ENCODE results near the gene ELMO3. TPM values are rescaled to one million over a fixed set of nuclear protein-coding genes. Genes with fewer than 3 reads are reported as not detected.

The ELMO3 gene
- total RNA-seq, 1 donor from 2014 or later: 1.7 TPM

DNA sequence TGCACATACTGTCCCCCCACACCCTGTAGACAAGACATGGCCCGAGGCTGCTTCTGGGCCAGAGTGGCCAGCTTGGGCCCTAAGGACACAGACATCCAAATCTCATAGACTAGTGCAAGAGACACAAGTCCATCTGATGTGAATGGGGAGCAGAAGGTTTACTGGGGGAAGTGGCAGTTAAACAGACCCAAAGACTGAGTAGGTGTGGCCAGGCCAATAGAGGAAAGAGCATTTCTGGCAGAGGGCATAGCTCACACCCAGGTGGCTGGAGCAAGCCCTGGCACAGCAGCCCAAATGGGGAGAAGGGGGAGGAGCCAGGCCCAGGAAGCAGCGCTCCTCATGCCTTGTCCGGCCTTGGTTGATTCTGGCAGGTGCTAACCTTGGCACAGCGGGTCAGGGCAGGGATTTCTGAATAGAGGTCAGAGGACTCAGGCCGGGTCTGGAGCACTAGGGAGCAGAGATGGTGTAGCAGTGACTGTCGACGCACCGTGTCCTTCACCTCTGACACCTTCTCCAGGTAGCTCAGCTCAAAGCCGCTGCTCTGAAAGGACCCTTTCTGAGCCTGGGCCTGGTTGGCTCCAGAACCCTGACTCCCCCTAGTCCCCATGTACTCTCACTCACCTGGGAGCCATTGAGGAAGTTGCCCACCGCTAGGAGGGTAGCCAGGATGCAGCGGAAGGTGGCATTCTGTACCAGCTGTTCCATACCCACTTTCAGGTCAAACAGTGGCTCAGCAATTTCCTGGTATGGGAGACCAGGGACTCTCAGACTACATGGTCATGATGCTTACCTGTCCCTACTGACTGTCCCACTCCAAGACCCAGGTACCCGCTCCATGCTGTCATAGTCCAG, 32.1 kb downstream of the ELMO3 start:
- H3K27me3 Mint-ChIP-seq (ENCODE audit: unreplicated experiment): no peaks in the 10 kb centered on the region
- H3K4me3 Mint-ChIP-seq (ENCODE audit: unreplicated experiment): no peak overlapping the region
- H3K27ac Mint-ChIP-seq (ENCODE audit: unreplicated experiment): no peak overlapping the region
- no peak for DNase-seq (ENCODE audit: extremely low spot score, unreplicated experiment)
- TF ChIP-seq, protein P1, sequence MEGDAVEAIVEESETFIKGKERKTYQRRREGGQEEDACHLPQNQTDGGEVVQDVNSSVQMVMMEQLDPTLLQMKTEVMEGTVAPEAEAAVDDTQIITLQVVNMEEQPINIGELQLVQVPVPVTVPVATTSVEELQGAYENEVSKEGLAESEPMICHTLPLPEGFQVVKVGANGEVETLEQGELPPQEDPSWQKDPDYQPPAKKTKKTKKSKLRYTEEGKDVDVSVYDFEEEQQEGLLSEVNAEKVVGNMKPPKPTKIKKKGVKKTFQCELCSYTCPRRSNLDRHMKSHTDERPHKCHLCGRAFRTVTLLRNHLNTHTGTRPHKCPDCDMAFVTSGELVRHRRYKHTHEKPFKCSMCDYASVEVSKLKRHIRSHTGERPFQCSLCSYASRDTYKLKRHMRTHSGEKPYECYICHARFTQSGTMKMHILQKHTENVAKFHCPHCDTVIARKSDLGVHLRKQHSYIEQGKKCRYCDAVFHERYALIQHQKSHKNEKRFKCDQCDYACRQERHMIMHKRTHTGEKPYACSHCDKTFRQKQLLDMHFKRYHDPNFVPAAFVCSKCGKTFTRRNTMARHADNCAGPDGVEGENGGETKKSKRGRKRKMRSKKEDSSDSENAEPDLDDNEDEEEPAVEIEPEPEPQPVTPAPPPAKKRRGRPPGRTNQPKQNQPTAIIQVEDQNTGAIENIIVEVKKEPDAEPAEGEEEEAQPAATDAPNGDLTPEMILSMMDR (IDR thresholded peaks at IDR 0.05): no peak
- peaks cover 26% of the 10 kb centered on the region for H3K4me1 Mint-ChIP-seq (ENCODE audit: unreplicated experiment)
- peaks cover 26% of the 10 kb centered on the region for H3K36me3 Mint-ChIP-seq (ENCODE audit: unreplicated experiment)
- H3K9me3 Mint-ChIP-seq (ENCODE audit: unreplicated experiment): no peaks in the 10 kb centered on the region

DNA sequence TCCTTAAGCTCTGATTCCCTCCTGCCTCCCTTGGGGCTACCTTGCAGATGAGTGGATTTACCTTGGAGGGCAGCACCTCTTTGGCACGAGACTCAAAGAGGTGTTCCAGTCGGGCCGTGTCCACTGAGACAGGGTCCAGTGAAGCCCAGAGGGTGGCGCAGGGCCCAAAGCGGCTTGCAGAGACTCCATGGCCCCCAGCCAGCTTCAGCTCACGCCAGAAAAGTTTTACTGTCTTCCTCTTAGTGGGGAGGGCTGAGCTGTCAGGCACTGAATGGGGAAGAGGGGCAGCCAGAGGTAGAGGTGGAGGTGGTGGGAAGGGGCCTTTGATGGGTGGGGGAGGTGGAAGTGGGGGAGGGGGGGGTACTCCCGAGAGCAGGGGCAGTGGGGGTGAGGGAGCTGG, 34.7 kb downstream of the ELMO3 start:
- peaks cover 4% of the 10 kb centered on the region for H3K4me1 Mint-ChIP-seq (ENCODE audit: unreplicated experiment)
- H3K27me3 Mint-ChIP-seq (ENCODE audit: unreplicated experiment): no peaks in the 10 kb centered on the region
- H3K4me3 Mint-ChIP-seq (ENCODE audit: unreplicated experiment): no peak overlapping the region
- TF ChIP-seq, protein P1 (IDR thresholded peaks at IDR 0.05): no peak
- no peaks in the 10 kb centered on the region for H3K9me3 Mint-ChIP-seq (ENCODE audit: unreplicated experiment)
- no peak for DNase-seq (ENCODE audit: extremely low spot score, unreplicated experiment)
- H3K27ac Mint-ChIP-seq (ENCODE audit: unreplicated experiment): no peak overlapping the region
- H3K36me3 Mint-ChIP-seq (ENCODE audit: unreplicated experiment): peaks cover 41% of the 10 kb centered on the region

DNA sequence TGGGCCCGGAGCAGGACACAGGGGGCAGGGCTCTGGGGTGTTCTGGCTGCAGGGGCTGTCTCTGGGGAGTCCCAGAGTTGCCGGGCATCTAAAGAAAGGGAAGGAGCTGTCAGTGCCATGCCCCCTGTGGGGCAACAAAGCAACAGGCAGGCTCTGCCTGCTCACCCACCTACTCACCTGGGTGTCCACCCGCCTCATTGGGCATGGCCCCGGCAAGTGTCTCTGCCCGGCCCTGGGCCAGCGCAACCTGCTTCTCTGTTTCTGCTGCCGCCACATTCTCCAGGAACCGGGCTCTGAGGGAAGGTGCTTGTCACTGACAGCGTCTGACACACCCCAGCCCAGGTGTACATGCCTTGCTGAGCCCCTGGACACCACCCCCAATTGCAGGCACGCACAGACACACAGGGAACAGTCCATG, 35.3 kb downstream of the ELMO3 start:
- DNase-seq (ENCODE audit: extremely low spot score, unreplicated experiment): no peak
- peaks cover 40% of the 10 kb centered on the region for H3K36me3 Mint-ChIP-seq (ENCODE audit: unreplicated experiment)
- TF ChIP-seq, protein P1 (IDR thresholded peaks at IDR 0.05): no peak
- no peaks in the 10 kb centered on the region for H3K4me1 Mint-ChIP-seq (ENCODE audit: unreplicated experiment)
- no peaks in the 10 kb centered on the region for H3K27me3 Mint-ChIP-seq (ENCODE audit: unreplicated experiment)
- H3K9me3 Mint-ChIP-seq (ENCODE audit: unreplicated experiment): no peaks in the 10 kb centered on the region
- no peak overlapping the region for H3K27ac Mint-ChIP-seq (ENCODE audit: unreplicated experiment)
- no peak overlapping the region for H3K4me3 Mint-ChIP-seq (ENCODE audit: unreplicated experiment)

DNA sequence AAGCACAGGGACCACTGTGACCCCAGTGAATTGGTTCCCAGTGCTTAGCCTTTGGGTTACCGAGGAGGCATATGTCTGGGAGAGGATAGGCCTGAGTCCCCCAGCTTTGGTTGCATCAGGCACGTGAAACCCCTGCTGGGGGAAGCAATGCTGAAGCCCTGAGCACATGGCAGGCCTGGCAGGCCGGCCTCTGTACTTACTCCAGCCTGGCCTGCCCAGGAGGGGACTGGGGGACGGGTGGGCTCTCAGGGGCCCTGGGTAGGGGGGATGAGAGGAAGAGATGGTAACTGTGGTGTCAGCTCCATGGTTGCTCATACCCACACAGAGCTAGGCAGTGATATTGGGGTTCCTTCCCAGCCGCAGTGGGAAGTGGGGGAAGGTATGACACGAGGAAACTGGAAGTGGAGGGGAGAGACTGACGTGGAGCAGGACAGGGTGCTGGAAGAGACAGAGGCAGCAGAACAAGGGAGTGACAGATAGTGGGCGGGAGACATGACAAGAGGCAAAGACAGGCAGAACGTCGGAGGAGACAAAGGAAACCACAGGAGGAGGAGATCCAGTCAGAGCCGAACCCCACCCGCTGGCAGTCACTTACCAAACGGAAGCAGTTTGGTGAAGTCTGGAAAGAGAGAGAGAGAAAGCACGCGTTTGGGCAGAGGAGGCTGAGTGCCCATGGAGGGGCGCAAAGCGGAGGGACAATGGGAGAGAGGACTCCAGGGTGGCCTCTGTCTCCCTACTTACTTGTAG, 37.1 kb downstream of the ELMO3 start:
- DNase-seq (ENCODE audit: extremely low spot score, unreplicated experiment): no peak
- Mint-ChIP-seq H3K9me3 (ENCODE audit: unreplicated experiment) (no peaks in the 10 kb centered on the region), H3K27ac (ENCODE audit: unreplicated experiment) (peak overlapping the region; percentile 54), H3K4me3 (ENCODE audit: unreplicated experiment) (no peak overlapping the region), H3K27me3 (ENCODE audit: unreplicated experiment) (no peaks in the 10 kb centered on the region), H3K36me3 (ENCODE audit: unreplicated experiment) (peaks cover 29% of the 10 kb centered on the region), H3K4me1 (ENCODE audit: unreplicated experiment) (peaks cover 12% of the 10 kb centered on the region)
- TF ChIP-seq, protein P1 (IDR thresholded peaks at IDR 0.05): no peak

Measured in osteocyte (in vitro differentiated cells).